NB4 (cell line): Measurements from ENCODE around the gene RFX3.

Source experiments
- MYC ChIP-seq: IDR thresholded peaks from 2 replicates; pipeline ENCODE4 v1.6.1; 2011; ENCODE audit warnings: low read depth, low read length
- POLR2A ChIP-seq: IDR thresholded peaks from 2 replicates; pipeline ENCODE4 v1.6.1; 2011; ENCODE audit warnings: mild to moderate bottlenecking; ENCODE audit not compliant: insufficient read length; ENCODE audit errors: extremely low read depth
- TF ChIP-seq, protein P1 (sequence below): IDR thresholded peaks from one replicate; pipeline ENCODE4 v1.5.1; 2012; ENCODE audit warnings: low read depth, low read length
- TF ChIP-seq, protein P2 (sequence below): IDR thresholded peaks from 2 replicates; pipeline ENCODE4 v1.6.1; 2011; ENCODE audit warnings: low read depth, low read length

GRCh38 chr9:3436629-3437420, 89.0 kb downstream of the RFX3 start:
- TF ChIP-seq, protein P1, sequence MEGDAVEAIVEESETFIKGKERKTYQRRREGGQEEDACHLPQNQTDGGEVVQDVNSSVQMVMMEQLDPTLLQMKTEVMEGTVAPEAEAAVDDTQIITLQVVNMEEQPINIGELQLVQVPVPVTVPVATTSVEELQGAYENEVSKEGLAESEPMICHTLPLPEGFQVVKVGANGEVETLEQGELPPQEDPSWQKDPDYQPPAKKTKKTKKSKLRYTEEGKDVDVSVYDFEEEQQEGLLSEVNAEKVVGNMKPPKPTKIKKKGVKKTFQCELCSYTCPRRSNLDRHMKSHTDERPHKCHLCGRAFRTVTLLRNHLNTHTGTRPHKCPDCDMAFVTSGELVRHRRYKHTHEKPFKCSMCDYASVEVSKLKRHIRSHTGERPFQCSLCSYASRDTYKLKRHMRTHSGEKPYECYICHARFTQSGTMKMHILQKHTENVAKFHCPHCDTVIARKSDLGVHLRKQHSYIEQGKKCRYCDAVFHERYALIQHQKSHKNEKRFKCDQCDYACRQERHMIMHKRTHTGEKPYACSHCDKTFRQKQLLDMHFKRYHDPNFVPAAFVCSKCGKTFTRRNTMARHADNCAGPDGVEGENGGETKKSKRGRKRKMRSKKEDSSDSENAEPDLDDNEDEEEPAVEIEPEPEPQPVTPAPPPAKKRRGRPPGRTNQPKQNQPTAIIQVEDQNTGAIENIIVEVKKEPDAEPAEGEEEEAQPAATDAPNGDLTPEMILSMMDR: no peak
- TF ChIP-seq POLR2A (no peak), MYC (no peak)
- TF ChIP-seq, protein P2, sequence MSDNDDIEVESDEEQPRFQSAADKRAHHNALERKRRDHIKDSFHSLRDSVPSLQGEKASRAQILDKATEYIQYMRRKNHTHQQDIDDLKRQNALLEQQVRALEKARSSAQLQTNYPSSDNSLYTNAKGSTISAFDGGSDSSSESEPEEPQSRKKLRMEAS: no peak
